IPS-18a (cell line): ENCODE results near the gene ACYP2.
"Not testable (repeated sequence)": the region's sequence is repeated elsewhere in the genome, so short reads cannot be mapped to it uniquely, and the experiment has no call there.

Source experiments
- H3K27ac ChIP-seq: one replicate; pipeline ENCODE4 v1.5.1; 2013; ENCODE audit warnings: low read length
- H3K27me3 ChIP-seq: one replicate; pipeline ENCODE4 v1.6.1; 2013; ENCODE audit warnings: mild to moderate bottlenecking, low read length; ENCODE audit not compliant: control insufficient read depth, insufficient read depth
- H3K36me3 ChIP-seq: one replicate; pipeline ENCODE4 v1.6.1; 2013; ENCODE audit warnings: low read depth, low read length; ENCODE audit not compliant: control insufficient read depth
- H3K4me1 ChIP-seq: one replicate; pipeline ENCODE4 v1.6.1; 2013; ENCODE audit warnings: low read depth, low read length; ENCODE audit not compliant: control insufficient read depth
- H3K4me3 ChIP-seq: one replicate; pipeline ENCODE4 v1.5.1; 2013; ENCODE audit warnings: low read length
- H3K9ac ChIP-seq: one replicate; pipeline ENCODE4 v1.6.1; 2013; ENCODE audit warnings: mild to moderate bottlenecking, low read length, moderate library complexity
- H3K9me3 ChIP-seq: one replicate; pipeline ENCODE4 v1.6.1; 2013; ENCODE audit warnings: low read depth, low read length; ENCODE audit not compliant: control insufficient read depth

The ACYP2 gene

DNA sequence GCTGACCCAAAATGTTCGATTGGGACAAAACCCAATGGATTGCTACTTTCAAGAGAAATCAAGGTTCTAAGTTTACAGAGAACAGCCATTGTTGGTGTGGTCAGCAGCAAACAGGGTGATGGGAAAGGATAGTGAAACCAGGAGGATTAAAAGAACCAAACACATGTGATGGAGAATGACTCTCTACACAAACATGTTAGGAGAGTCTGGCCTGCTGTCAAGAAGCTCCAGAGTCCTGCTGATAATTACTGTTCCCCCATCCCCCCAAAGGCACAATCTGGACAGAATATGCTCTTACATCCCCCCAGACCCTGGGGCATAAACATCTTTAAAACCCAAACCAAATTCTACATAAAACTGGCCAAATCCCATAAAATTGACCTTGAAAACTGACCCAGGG lies 32.0 kb upstream of the ACYP2 start:
- Histone ChIP-seq H3K27ac (no peak overlapping the region), H3K4me1 (peaks cover 5% of the 10 kb centered on the region), H3K36me3 (no peaks in the 10 kb centered on the region), H3K4me3 (no peak overlapping the region), H3K9ac (no peak overlapping the region), H3K9me3 (no peaks in the 10 kb centered on the region), H3K27me3 (no peaks in the 10 kb centered on the region)

- no peaks in the 10 kb centered on the region for H3K36me3 ChIP-seq
- no peak overlapping the region for H3K27ac ChIP-seq
- H3K9me3 ChIP-seq, result no peaks in the 10 kb centered on the region
- no peaks in the 10 kb centered on the region for H3K27me3 ChIP-seq
- H3K4me1 ChIP-seq, result peaks cover 5% of the 10 kb centered on the region
- no peak overlapping the region for H3K9ac ChIP-seq
- H3K4me3 ChIP-seq, result no peak overlapping the region
Observed at GRCh38 chr2:54084600-54084999, 30.8 kb upstream of the ACYP2 start.

DNA sequence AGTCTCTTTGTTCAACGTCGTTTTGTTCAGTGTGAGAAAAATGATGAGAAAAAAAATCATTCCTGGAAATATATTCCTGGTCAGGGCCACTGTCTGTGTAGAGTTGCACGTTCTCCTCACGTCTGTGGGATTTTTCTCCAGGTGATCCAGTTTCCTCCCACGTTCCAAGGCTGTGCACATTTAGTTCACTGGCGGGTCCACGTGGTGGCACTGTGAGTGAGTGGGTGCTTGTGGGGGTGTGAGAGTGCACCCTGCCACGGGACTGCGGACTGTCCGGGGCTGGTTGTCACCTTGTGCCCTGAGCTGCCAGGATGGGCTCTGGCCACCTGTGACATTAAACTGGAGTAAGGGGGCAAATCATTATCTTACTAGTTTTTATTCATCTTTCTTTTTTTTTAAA lies 30.3 kb upstream of the ACYP2 start:
- Histone ChIP-seq H3K27ac (no peak overlapping the region), H3K4me3 (no peak overlapping the region), H3K4me1 (peaks cover 5% of the 10 kb centered on the region), H3K9me3 (no peaks in the 10 kb centered on the region), H3K9ac (no peak overlapping the region), H3K36me3 (no peaks in the 10 kb centered on the region), H3K27me3 (no peaks in the 10 kb centered on the region)

- H3K36me3 ChIP-seq, result no peaks in the 10 kb centered on the region
- no peak overlapping the region for H3K27ac ChIP-seq
- no peak overlapping the region for H3K4me3 ChIP-seq
- no peaks in the 10 kb centered on the region for H3K27me3 ChIP-seq
- no peaks in the 10 kb centered on the region for H3K9me3 ChIP-seq
- H3K9ac ChIP-seq, result no peak overlapping the region
- peaks cover 5% of the 10 kb centered on the region for H3K4me1 ChIP-seq
Observed at GRCh38 chr2:54086157-54086556, 29.3 kb upstream of the ACYP2 start.

DNA sequence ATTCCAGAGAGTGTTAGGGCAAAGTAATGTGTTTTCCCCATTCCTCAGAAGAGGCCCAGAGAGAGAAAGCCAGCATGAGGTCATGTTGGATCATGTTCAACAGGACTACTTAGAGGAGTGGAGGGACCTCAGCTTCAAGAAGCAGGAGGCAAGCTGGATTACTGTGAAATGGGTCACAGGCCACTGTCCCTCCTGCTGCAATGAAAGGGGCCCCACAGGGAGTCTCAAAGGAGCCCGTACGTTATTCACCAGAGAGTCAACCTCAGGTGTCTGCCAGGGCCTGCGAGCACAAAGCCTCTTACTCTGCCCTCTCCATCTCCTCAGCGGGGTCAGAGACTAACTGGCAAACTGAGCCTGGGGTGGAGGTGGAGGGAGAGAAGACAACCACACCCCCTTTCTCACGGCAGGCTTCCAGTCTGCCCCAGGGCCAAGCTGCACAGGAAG lies 27.2 kb upstream of the ACYP2 start:
- Histone ChIP-seq H3K27ac (no peak overlapping the region), H3K4me3 (no peak overlapping the region), H3K27me3 (no peaks in the 10 kb centered on the region), H3K9me3 (no peaks in the 10 kb centered on the region), H3K4me1 (peaks cover 12% of the 10 kb centered on the region), H3K9ac (no peak overlapping the region), H3K36me3 (no peaks in the 10 kb centered on the region)

- Histone ChIP-seq H3K27ac (no peak overlapping the region), H3K36me3 (no peaks in the 10 kb centered on the region), H3K4me3 (no peak overlapping the region), H3K27me3 (no peaks in the 10 kb centered on the region), H3K9me3 (no peaks in the 10 kb centered on the region), H3K4me1 (peaks cover 13% of the 10 kb centered on the region), H3K9ac (no peak overlapping the region)
Observed at GRCh38 chr2:54088719-54089118, 26.7 kb upstream of the ACYP2 start.

DNA sequence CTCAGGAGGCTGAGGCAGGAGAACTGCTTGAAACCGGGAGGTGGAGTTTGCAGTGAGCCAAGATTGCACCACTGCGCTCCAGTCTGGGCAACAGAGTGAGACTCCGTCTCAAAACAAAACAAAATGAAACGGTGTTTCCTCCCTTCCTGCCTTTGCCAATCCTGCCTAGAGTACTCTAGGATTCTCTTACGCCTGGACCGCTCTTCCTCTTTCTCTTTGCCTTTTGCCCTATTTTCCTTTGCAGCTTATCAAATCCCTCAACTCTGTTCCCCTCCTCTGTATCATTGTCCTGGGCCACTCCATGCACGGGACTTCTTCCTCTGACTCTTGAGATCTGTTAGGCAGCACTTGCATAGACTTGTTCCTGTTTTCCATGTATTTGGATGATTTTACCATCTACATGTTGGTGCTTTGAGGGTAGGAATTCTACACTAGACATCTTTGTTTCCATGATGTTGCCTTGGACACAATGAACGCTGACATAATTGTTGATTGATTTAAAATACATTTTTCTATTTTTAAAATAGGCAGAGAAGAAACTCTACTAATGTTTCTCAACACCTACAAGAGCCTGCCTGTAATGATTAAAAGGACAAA lies 24.8 kb upstream of the ACYP2 start:
- Histone ChIP-seq H3K4me3 (no peak overlapping the region), H3K27me3 (no peaks in the 10 kb centered on the region), H3K9me3 (no peaks in the 10 kb centered on the region), H3K9ac (no peak overlapping the region), H3K4me1 (peaks cover 13% of the 10 kb centered on the region), H3K27ac (no peak overlapping the region), H3K36me3 (no peaks in the 10 kb centered on the region)

DNA sequence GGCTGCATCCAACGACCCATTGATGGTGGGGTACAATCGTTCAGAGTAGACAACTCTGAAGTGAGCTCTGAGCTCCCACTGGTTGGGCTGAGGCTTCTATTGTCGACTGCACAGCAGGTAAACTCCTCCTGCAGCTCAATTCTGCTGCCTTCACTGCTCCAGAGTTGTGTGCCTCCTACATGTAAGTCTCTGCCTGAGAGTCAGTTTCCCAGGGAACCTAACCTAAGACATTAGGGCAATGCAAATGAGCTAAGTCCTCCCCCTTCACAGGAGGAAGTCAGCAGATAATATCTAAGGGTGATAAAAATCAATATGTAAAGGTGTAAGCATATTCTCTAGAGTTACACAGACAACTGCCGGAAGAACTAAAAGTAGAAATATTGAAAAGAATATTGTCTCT lies 22.5 kb upstream of the ACYP2 start:
- Histone ChIP-seq H3K27me3 (no peaks in the 10 kb centered on the region), H3K4me3 (no peak overlapping the region), H3K36me3 (no peaks in the 10 kb centered on the region), H3K9ac (no peak overlapping the region), H3K4me1 (peaks cover 12% of the 10 kb centered on the region), H3K27ac (no peak overlapping the region), H3K9me3 (no peaks in the 10 kb centered on the region)

GRCh38 chr2:54095406-54095805 lies 20.0 kb upstream of the ACYP2 start:
- not testable (repeated sequence) for H3K9me3 ChIP-seq, H3K27me3 ChIP-seq, H3K9ac ChIP-seq, H3K4me1 ChIP-seq, H3K4me3 ChIP-seq, H3K27ac ChIP-seq, H3K36me3 ChIP-seq

- not testable (repeated sequence) for H3K9me3 ChIP-seq, H3K27me3 ChIP-seq, H3K27ac ChIP-seq, H3K4me3 ChIP-seq, H3K4me1 ChIP-seq, H3K9ac ChIP-seq, H3K36me3 ChIP-seq
Observed at GRCh38 chr2:54096141-54096540, 19.3 kb upstream of the ACYP2 start.

GRCh38 chr2:54097124-54097523 lies 18.3 kb upstream of the ACYP2 start:
- Histone ChIP-seq H3K27ac (no peak overlapping the region), H3K9me3 (no peaks in the 10 kb centered on the region), H3K4me1 (peaks cover 8% of the 10 kb centered on the region), H3K4me3 (no peak overlapping the region), H3K27me3 (no peaks in the 10 kb centered on the region), H3K9ac (no peak overlapping the region), H3K36me3 (no peaks in the 10 kb centered on the region)

GRCh38 chr2:54099370-54099769 lies 16.0 kb upstream of the ACYP2 start:
- no peaks in the 10 kb centered on the region for H3K36me3 ChIP-seq
- no peak overlapping the region for H3K27ac ChIP-seq
- no peaks in the 10 kb centered on the region for H3K27me3 ChIP-seq
- H3K9ac ChIP-seq, result no peak overlapping the region
- no peaks in the 10 kb centered on the region for H3K9me3 ChIP-seq
- peaks cover 3% of the 10 kb centered on the region for H3K4me1 ChIP-seq
- H3K4me3 ChIP-seq, result no peak overlapping the region
